Stromal cell of bone marrow (primary cell): ENCODE results near the gene PPIA.

Source experiments
- DNase-seq: peaks from one replicate; pipeline ENCODE4 v3.0.0-alpha.2; 2012; ENCODE audit warnings: low read depth

PPIA gene

GRCh38 chr7:44796504-44797328 lies at the start of gene PPIA:
Gene PPIA (plus strand): TSS chr7:44796681. CDS start chr7:44796725, 44 bp downstream.
- DNase-seq = peak; percentile 97

- DNase-seq = peak; percentile 72
These were observed 48.2 kb upstream of the PPIA start, which contains the start of gene ZMIZ2 for GRCh38 chr7:44748045-44748947. Gene ZMIZ2 (plus strand): TSS chr7:44748847. CDS start chr7:44756250, 7,403 bp downstream.

GRCh38 chr7:44748948-44749731 lies 47.3 kb upstream of the PPIA start:
- no peak for DNase-seq

- no peak for DNase-seq
These were observed 46.5 kb upstream of the PPIA start for GRCh38 chr7:44749992-44750391.

- no peak for DNase-seq
These were observed 46.1 kb upstream of the PPIA start for GRCh38 chr7:44750424-44750823.

- no peak for DNase-seq
These were observed 45.4 kb upstream of the PPIA start for GRCh38 chr7:44750921-44751571.

GRCh38 chr7:44752822-44753221 lies 43.7 kb upstream of the PPIA start:
- no peak for DNase-seq

- DNase-seq = no peak
These were observed 41.4 kb upstream of the PPIA start for GRCh38 chr7:44754802-44755697.

- DNase-seq = no peak
These were observed 40.5 kb upstream of the PPIA start for GRCh38 chr7:44755698-44756627.

- DNase-seq = no peak
These were observed 39.6 kb upstream of the PPIA start for GRCh38 chr7:44756904-44757303.

GRCh38 chr7:44757311-44757710 lies 39.2 kb upstream of the PPIA start:
- DNase-seq = no peak

- DNase-seq = no peak
These were observed 38.7 kb upstream of the PPIA start for GRCh38 chr7:44757739-44758138.

GRCh38 chr7:44759246-44759645 lies 37.2 kb upstream of the PPIA start:
- DNase-seq = no peak

GRCh38 chr7:44760034-44760580 lies 36.4 kb upstream of the PPIA start:
- DNase-seq = no peak

GRCh38 chr7:44761207-44762161 lies 35.0 kb upstream of the PPIA start:
- no peak for DNase-seq

- no peak for DNase-seq
These were observed 34.2 kb upstream of the PPIA start for GRCh38 chr7:44762300-44762699.

- DNase-seq = no peak
These were observed 33.6 kb upstream of the PPIA start for GRCh38 chr7:44762726-44763522.
